ENCODE data around the gene ROCK2. TPM values are rescaled to one million over a fixed set of nuclear protein-coding genes. Genes with fewer than 3 reads are reported as not detected.
"Not testable (repeated sequence)": the region's sequence is repeated elsewhere in the genome, so short reads cannot be mapped to it uniquely, and the experiment has no call there.

ROCK2 gene
- polyA plus RNA-seq, 4 donors = 33.3 to 42.9 (median 38.3) TPM

- DNase-seq (ENCODE audit: low read depth in 4 of 4, low spot score in 2 of 4) = no peak
Measured at GRCh38 chr2:11242542-11243174, 101.8 kb downstream of the ROCK2 start.

GRCh38 chr2:11241412-11242203 lies 102.8 kb downstream of the ROCK2 start:
- DNase-seq (ENCODE audit: low read depth in 4 of 4, low spot score in 2 of 4) = no peak

- no peak for DNase-seq (ENCODE audit: low read depth in 4 of 4, low spot score in 2 of 4)
Measured at GRCh38 chr2:11239666-11240462, 104.6 kb downstream of the ROCK2 start.

- no peak for DNase-seq (ENCODE audit: low read depth in 4 of 4, low spot score in 2 of 4)
Measured at GRCh38 chr2:11239147-11239546, 105.3 kb downstream of the ROCK2 start.

GRCh38 chr2:11237122-11237521 lies 107.3 kb downstream of the ROCK2 start:
- DNase-seq (ENCODE audit: low read depth in 4 of 4, low spot score in 2 of 4) = no peak

- no peak for DNase-seq (ENCODE audit: low read depth in 4 of 4, low spot score in 2 of 4)
Measured at GRCh38 chr2:11236335-11236734, 108.1 kb downstream of the ROCK2 start.

- DNase-seq (ENCODE audit: low read depth in 4 of 4, low spot score in 2 of 4) = no peak
Measured at GRCh38 chr2:11235583-11235982, 108.9 kb downstream of the ROCK2 start.

- no peak for DNase-seq (ENCODE audit: low read depth in 4 of 4, low spot score in 2 of 4)
Measured at GRCh38 chr2:11234309-11234708, 110.1 kb downstream of the ROCK2 start.

- DNase-seq (ENCODE audit: low read depth in 4 of 4, low spot score in 2 of 4) = not testable (repeated sequence)
Measured at GRCh38 chr2:11231193-11231592, 113.2 kb downstream of the ROCK2 start.

- no peak for DNase-seq (ENCODE audit: low read depth in 4 of 4, low spot score in 2 of 4)
Measured at GRCh38 chr2:11228692-11229091, 115.7 kb downstream of the ROCK2 start.

- no peak for DNase-seq (ENCODE audit: low read depth in 4 of 4, low spot score in 2 of 4)
Measured at GRCh38 chr2:11227595-11227994, 116.8 kb downstream of the ROCK2 start.

- DNase-seq (ENCODE audit: low read depth in 4 of 4, low spot score in 2 of 4) = no peak
Measured at GRCh38 chr2:11224887-11225286, 119.5 kb downstream of the ROCK2 start.

- no peak for DNase-seq (ENCODE audit: low read depth in 4 of 4, low spot score in 2 of 4)
Measured at GRCh38 chr2:11222845-11223244, 121.6 kb downstream of the ROCK2 start.

- no peak for DNase-seq (ENCODE audit: low read depth in 4 of 4, low spot score in 2 of 4)
Measured at GRCh38 chr2:11220445-11220844, 124.0 kb downstream of the ROCK2 start.

GRCh38 chr2:11215407-11215806 lies 129.0 kb downstream of the ROCK2 start:
- no peak for DNase-seq (ENCODE audit: low read depth in 4 of 4, low spot score in 2 of 4)

GRCh38 chr2:11214770-11215169 lies 129.7 kb downstream of the ROCK2 start:
- DNase-seq (ENCODE audit: low read depth in 4 of 4, low spot score in 2 of 4) = no peak

- DNase-seq (ENCODE audit: low read depth in 4 of 4, low spot score in 2 of 4) = no peak
Measured at GRCh38 chr2:11213975-11214374, 130.5 kb downstream of the ROCK2 start.

GRCh38 chr2:11213090-11213638 lies 131.3 kb downstream of the ROCK2 start:
- DNase-seq (ENCODE audit: low read depth in 4 of 4, low spot score in 2 of 4) = no peak

GRCh38 chr2:11212645-11213044 lies 131.8 kb downstream of the ROCK2 start:
- DNase-seq (ENCODE audit: low read depth in 4 of 4, low spot score in 2 of 4) = no peak

- DNase-seq (ENCODE audit: low read depth in 4 of 4, low spot score in 2 of 4) = no peak
Measured at GRCh38 chr2:11208083-11208482, 136.4 kb downstream of the ROCK2 start.

- no peak for DNase-seq (ENCODE audit: low read depth in 4 of 4, low spot score in 2 of 4)
Measured at GRCh38 chr2:11203480-11203879, 141.0 kb downstream of the ROCK2 start.
